H1 (cell line): Measurements from ENCODE around the gene SRD5A3. TPM values are rescaled to one million over a fixed set of nuclear protein-coding genes. Genes with fewer than 3 reads are reported as not detected.

Experiments
- polyA plus RNA-seq, 7 experiments: library from polyadenylated mRNA; depleted of rRNA in 3 of 7; stranded (reverse) in 5 of 7; unstranded in 2 of 7; fragments of >200 nt in 5 of 7; fragments of 200-250 nt in 2 of 7; gene quantifications; 1 replicate in 5 of 7; 2 replicates in 1 of 7; 4 replicates in 1 of 7; pipeline versions ENCODE4 v1.2.1 to v1.2.3, GENCODE V29; 2011 to 2013; ENCODE audit warnings: missing spikeins in 2 of 7, mixed read lengths in 2 of 7
- total RNA-seq: library from RNA; stranded (reverse); fragmentation: NEBNext Ultra II Directional; extraction: Animal tissue kit (Norgen Biotek cat#: 25700); gene quantifications from 2 replicates; pipeline ENCODE4 v1.2.1, GENCODE V29; 2021
- TF ChIP-seq, protein P1 (sequence below): IDR thresholded peaks from 2 replicates; pipeline ENCODE4 v1.6.1; 2012; ENCODE audit warnings: inconsistent platforms
- TF ChIP-seq, protein P2 (sequence below), 3 experiments: IDR thresholded peaks; 1 replicate in 2 of 3; 2 replicates in 1 of 3; pipeline versions ENCODE4 v1.5.1 to v1.6.1; 2011; ENCODE audit warnings: low read length in 3 of 3, mild to moderate bottlenecking in 3 of 3, inconsistent platforms in 2 of 3, low read depth in 1 of 3, moderate library complexity in 1 of 3; ENCODE audit not compliant: insufficient read depth in 1 of 3; ENCODE audit errors: control extremely low read depth in 1 of 3

SRD5A3 gene
- total and polyA plus RNA-seq, 2 of the 8 experiments (the other 6 are each of a cell fraction or from before 2014, with no cell fraction given) = 19.6 to 34.6 TPM

DNA sequence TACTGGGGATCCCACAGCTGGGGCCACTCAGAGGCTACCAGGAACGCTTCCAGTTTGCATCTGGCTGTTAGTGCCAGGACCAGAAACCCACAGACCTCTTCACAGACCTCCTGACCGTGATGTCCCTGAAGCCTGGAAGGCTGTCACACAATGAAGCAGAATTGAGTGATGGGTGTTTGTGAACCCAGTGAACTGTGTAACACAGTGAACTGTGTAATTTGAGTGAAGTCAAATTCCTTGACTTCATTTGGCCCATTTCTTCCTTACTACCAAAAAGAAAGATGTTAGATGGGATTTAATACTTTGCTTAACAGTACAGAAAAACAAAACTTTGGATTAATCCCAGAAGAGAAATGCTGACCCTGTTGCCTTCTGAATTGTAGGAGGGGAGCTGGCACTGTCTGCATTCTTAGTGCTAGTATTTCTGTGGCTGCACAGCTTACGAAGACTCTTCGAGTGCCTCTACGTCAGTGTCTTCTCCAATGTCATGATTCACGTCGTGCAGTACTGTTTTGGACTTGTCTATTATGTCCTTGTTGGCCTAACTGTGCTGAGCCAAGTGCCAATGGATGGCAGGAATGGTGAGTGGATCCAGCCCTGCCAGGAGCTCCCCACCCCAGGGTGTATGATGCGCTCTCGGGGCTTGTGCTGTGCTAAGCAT is 17.8 kb downstream of the SRD5A3 start (continued):
- TF ChIP-seq, protein P1, sequence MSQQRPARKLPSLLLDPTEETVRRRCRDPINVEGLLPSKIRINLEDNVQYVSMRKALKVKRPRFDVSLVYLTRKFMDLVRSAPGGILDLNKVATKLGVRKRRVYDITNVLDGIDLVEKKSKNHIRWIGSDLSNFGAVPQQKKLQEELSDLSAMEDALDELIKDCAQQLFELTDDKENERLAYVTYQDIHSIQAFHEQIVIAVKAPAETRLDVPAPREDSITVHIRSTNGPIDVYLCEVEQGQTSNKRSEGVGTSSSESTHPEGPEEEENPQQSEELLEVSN = no peak
- TF ChIP-seq, protein P2, sequence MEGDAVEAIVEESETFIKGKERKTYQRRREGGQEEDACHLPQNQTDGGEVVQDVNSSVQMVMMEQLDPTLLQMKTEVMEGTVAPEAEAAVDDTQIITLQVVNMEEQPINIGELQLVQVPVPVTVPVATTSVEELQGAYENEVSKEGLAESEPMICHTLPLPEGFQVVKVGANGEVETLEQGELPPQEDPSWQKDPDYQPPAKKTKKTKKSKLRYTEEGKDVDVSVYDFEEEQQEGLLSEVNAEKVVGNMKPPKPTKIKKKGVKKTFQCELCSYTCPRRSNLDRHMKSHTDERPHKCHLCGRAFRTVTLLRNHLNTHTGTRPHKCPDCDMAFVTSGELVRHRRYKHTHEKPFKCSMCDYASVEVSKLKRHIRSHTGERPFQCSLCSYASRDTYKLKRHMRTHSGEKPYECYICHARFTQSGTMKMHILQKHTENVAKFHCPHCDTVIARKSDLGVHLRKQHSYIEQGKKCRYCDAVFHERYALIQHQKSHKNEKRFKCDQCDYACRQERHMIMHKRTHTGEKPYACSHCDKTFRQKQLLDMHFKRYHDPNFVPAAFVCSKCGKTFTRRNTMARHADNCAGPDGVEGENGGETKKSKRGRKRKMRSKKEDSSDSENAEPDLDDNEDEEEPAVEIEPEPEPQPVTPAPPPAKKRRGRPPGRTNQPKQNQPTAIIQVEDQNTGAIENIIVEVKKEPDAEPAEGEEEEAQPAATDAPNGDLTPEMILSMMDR (IDR thresholded peaks at IDR 0.05; ENCODE audit: control extremely low read depth in 1 of 3, insufficient read depth in 1 of 3, low read depth in 1 of 3, low read length in 3 of 3) = no peak
